Astrocyte (in vitro differentiated cells and primary cell): ENCODE results near the gene KRTAP10-2. TPM values are rescaled to one million over a fixed set of nuclear protein-coding genes. Genes with fewer than 3 reads are reported as not detected.

Experiments used
- DNase-seq: peaks from one replicate; pipeline ENCODE4 v3.0.0-alpha.2; 2010; ENCODE audit warnings: low read depth
- FAIRE-seq: peaks from 2 replicates; lab custom pipeline; 2011; peaks lifted over from hg19 to GRCh38; lab: Jason Lieb, UNC
- H2AFZ ChIP-seq: 2 replicates; pipeline ENCODE4 v1.6.0; 2012; ENCODE audit warnings: low read depth, low read length, inconsistent platforms
- H3K27ac ChIP-seq: 2 replicates; pipeline ENCODE4 v1.5.1; 2011; ENCODE audit warnings: low read depth, low read length, inconsistent platforms
- H3K27me3 ChIP-seq: 2 replicates; pipeline ENCODE4 v1.6.0; 2011; ENCODE audit warnings: low read length, inconsistent platforms; ENCODE audit not compliant: insufficient read depth
- H3K36me3 ChIP-seq: 2 replicates; pipeline ENCODE4 v1.5.1; 2011; ENCODE audit warnings: low read length, inconsistent platforms; ENCODE audit not compliant: insufficient read depth
- H3K4me1 ChIP-seq: 2 replicates; pipeline ENCODE4 v1.5.1; 2011; ENCODE audit warnings: low read length, inconsistent platforms; ENCODE audit not compliant: insufficient read depth
- H3K4me2 ChIP-seq: 2 replicates; pipeline ENCODE4 v1.6.0; 2012; ENCODE audit warnings: low read length, inconsistent platforms
- H3K4me3 ChIP-seq: 2 replicates; pipeline ENCODE4 v1.5.1; 2011; ENCODE audit warnings: low read depth, mild to moderate bottlenecking, low read length, inconsistent platforms; ENCODE audit not compliant: insufficient read depth
- H3K79me2 ChIP-seq: 2 replicates; pipeline ENCODE4 v1.6.0; 2012; ENCODE audit warnings: mild to moderate bottlenecking, low read length, inconsistent platforms; ENCODE audit not compliant: insufficient read depth
- H3K9ac ChIP-seq: 2 replicates; pipeline ENCODE4 v1.6.0; 2012; ENCODE audit warnings: mild to moderate bottlenecking, low read length, inconsistent platforms
- H3K9me3 ChIP-seq: 2 replicates; pipeline ENCODE4 v1.5.1; 2012; ENCODE audit warnings: low read depth, mild to moderate bottlenecking, low read length, inconsistent platforms; ENCODE audit not compliant: insufficient read depth
- H4K20me1 ChIP-seq: 2 replicates; pipeline ENCODE4 v1.6.0; 2012; ENCODE audit warnings: low read length, inconsistent platforms; ENCODE audit not compliant: insufficient read depth
- H3K27ac Mint-ChIP-seq: one replicate; pipeline ENCODE4 v1.8.0; 2021; ENCODE audit warnings: mild to moderate bottlenecking, mixed read lengths; ENCODE audit not compliant: unreplicated experiment
- H3K27me3 Mint-ChIP-seq: one replicate; pipeline ENCODE4 v1.8.0; 2021; ENCODE audit warnings: low read depth, mixed read lengths; ENCODE audit not compliant: unreplicated experiment
- H3K36me3 Mint-ChIP-seq: one replicate; pipeline ENCODE4 v1.8.0; 2021; ENCODE audit warnings: low read depth, mixed read lengths; ENCODE audit not compliant: unreplicated experiment
- H3K4me1 Mint-ChIP-seq: one replicate; pipeline ENCODE4 v1.8.0; 2021; ENCODE audit warnings: low read depth, mixed read lengths; ENCODE audit not compliant: unreplicated experiment
- H3K4me3 Mint-ChIP-seq: one replicate; pipeline ENCODE4 v1.8.0; 2021; ENCODE audit warnings: mild to moderate bottlenecking, moderate library complexity, mixed read lengths; ENCODE audit not compliant: unreplicated experiment
- H3K9me3 Mint-ChIP-seq: one replicate; pipeline ENCODE4 v1.8.0; 2021; ENCODE audit warnings: mild to moderate bottlenecking, mixed read lengths; ENCODE audit not compliant: unreplicated experiment
- EZH2 ChIP-seq: IDR thresholded peaks from 2 replicates; pipeline ENCODE4 v1.6.1; 2012; ENCODE audit warnings: mild to moderate bottlenecking, low read length, inconsistent platforms; ENCODE audit not compliant: insufficient read depth
- total RNA-seq: library from RNA; stranded (reverse); gene quantifications from 2 replicates; pipeline ENCODE4 v1.2.1, GENCODE V29; 2021
- TF ChIP-seq, protein P1 (sequence below): IDR thresholded peaks from 2 replicates; pipeline ENCODE4 v1.5.1; 2011; ENCODE audit warnings: low read depth, mild to moderate bottlenecking, inconsistent platforms, low read length, moderate library complexity; ENCODE audit not compliant: insufficient read depth

Gene KRTAP10-2
- total RNA-seq, 1 donor from 2014 or later = not detected

DNA sequence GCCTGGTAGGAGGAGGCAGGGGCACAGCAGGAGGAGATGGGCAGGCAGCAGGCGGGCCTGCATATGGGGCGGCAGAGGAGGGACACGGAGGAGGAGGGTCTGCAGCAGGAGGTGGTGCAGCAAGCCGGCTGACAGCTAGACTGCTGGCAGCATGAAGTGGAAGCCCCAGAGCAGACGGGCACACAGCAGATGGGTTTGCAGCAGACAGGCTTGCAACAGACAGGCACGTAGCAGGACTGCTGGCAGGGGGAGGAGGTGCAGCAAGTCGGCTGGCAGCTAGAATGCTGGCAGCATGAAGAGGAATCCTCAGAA lies 28.5 kb upstream of the KRTAP10-2 start:
- TF ChIP-seq, protein P1, sequence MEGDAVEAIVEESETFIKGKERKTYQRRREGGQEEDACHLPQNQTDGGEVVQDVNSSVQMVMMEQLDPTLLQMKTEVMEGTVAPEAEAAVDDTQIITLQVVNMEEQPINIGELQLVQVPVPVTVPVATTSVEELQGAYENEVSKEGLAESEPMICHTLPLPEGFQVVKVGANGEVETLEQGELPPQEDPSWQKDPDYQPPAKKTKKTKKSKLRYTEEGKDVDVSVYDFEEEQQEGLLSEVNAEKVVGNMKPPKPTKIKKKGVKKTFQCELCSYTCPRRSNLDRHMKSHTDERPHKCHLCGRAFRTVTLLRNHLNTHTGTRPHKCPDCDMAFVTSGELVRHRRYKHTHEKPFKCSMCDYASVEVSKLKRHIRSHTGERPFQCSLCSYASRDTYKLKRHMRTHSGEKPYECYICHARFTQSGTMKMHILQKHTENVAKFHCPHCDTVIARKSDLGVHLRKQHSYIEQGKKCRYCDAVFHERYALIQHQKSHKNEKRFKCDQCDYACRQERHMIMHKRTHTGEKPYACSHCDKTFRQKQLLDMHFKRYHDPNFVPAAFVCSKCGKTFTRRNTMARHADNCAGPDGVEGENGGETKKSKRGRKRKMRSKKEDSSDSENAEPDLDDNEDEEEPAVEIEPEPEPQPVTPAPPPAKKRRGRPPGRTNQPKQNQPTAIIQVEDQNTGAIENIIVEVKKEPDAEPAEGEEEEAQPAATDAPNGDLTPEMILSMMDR = no peak
- no peak for TF ChIP-seq EZH2
- H3K4me3 ChIP-seq = no peak overlapping the region
- DNase-seq (no peak), FAIRE-seq (no peak)
- no peaks in the 10 kb centered on the region for H3K36me3 ChIP-seq
- H3K79me2 ChIP-seq = no peaks in the 10 kb centered on the region
- H4K20me1 ChIP-seq = no peaks in the 10 kb centered on the region
- Mint-ChIP-seq H3K9me3 (peaks cover 31% of the 10 kb centered on the region), H3K27me3 (peaks cover 22% of the 10 kb centered on the region), H3K4me3 (no peak overlapping the region), H3K27ac (no peak overlapping the region), H3K36me3 (no peaks in the 10 kb centered on the region), H3K4me1 (no peaks in the 10 kb centered on the region)
- H2AFZ ChIP-seq = no peak overlapping the region
- peaks cover 10% of the 10 kb centered on the region for H3K9me3 ChIP-seq
- no peaks in the 10 kb centered on the region for H3K4me1 ChIP-seq
- H3K27ac ChIP-seq = no peak overlapping the region
- no peak overlapping the region for H3K4me2 ChIP-seq
- no peaks in the 10 kb centered on the region for H3K27me3 ChIP-seq
- H3K9ac ChIP-seq = no peak overlapping the region

DNA sequence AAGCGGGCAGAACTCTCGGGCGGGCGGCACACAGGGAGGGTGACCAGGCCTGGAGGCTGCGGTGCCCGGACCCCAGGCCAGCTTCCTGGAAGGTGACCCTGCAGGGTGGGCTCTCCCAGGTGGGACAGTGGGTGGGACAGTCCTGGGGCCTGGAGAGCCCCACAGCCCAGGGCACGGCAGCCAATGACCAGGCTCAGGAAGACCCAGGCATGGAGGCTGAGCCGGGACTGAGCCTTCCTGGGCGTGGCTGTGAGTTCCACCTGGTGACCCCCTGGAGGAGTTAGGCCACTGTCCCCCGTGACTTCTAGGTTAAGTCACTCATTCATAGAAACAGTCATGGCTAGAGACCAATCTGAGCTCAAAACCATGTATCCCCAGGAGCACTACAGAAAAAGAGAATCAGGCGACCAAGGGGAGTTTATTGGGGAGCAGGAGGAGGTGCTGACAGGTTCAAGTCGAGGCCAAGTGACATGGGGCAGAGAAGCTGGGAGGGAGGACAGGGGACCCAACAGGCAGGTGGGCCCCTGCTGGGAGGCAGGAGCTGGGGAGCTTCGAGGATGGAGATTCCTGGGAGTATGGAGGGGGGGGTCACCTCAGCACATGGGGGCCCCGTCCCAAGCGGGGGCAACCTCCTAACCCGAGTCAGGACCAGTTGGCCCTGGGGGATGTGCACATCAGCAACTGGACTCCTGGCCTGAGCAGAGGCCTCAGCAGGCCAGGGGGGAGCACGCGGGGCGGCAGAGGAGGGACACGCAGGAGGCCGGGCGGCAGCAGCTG lies 27.9 kb upstream of the KRTAP10-2 start:
- Histone ChIP-seq H3K79me2 (no peaks in the 10 kb centered on the region), H3K4me2 (no peak overlapping the region), H3K27ac (no peak overlapping the region), H3K9ac (no peak overlapping the region), H3K9me3 (peaks cover 10% of the 10 kb centered on the region), H2AFZ (no peak overlapping the region), H4K20me1 (no peaks in the 10 kb centered on the region), H3K4me3 (no peak overlapping the region), H3K4me1 (no peaks in the 10 kb centered on the region), H3K36me3 (no peaks in the 10 kb centered on the region), H3K27me3 (no peaks in the 10 kb centered on the region)
- Mint-ChIP-seq H3K4me3 (no peak overlapping the region), H3K27me3 (peaks cover 23% of the 10 kb centered on the region), H3K36me3 (no peaks in the 10 kb centered on the region), H3K9me3 (peaks cover 31% of the 10 kb centered on the region), H3K4me1 (no peaks in the 10 kb centered on the region), H3K27ac (no peak overlapping the region)
- no peak for FAIRE-seq
- no peak for DNase-seq
- TF ChIP-seq EZH2 = no peak
- TF ChIP-seq, protein P1 = no peak

DNA sequence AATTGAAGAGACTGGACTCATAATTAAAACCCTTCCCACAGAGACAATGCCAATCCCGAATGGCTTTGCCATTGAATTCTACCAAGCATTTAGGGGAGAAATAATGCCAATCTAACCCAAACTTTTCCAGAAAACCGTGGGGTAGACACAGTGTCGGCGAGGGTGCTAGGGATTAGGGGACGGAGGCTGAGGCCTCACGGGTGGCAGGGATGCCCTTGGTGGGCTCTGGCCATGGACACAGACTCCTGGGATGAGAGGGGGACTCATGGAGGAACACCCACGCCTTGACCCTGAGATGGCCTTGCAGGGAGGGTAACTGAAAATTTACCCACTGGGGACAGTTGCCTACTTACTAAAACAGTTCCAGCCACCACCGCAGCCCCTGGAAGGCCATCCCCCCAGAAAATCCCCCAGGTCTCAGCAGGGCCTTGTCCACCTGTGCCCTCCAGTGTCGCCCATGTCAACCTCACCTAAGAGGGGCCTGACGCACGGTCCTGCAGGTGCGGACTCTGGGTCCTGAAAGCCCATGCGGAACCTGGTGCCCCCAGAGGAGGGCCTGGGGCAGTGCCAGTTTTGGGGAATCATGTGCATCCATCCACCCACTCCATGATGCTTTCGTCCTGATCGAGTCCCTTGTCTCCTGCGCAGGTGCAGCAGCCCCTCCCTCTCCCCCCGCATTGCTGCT lies 27.2 kb upstream of the KRTAP10-2 start:
- DNase-seq (no peak), FAIRE-seq (no peak)
- H3K36me3 Mint-ChIP-seq = no peaks in the 10 kb centered on the region
- H2AFZ ChIP-seq = no peak overlapping the region
- H3K9me3 Mint-ChIP-seq = peaks cover 31% of the 10 kb centered on the region
- no peak overlapping the region for H3K27ac ChIP-seq
- H3K4me1 ChIP-seq = no peaks in the 10 kb centered on the region
- H3K79me2 ChIP-seq = no peaks in the 10 kb centered on the region
- H3K9ac ChIP-seq = no peak overlapping the region
- H3K36me3 ChIP-seq = no peaks in the 10 kb centered on the region
- no peak overlapping the region for H3K4me2 ChIP-seq
- H3K9me3 ChIP-seq = peaks cover 10% of the 10 kb centered on the region
- TF ChIP-seq EZH2 = no peak
- no peaks in the 10 kb centered on the region for H3K4me1 Mint-ChIP-seq
- no peaks in the 10 kb centered on the region for H3K27me3 ChIP-seq
- H3K4me3 Mint-ChIP-seq = no peak overlapping the region
- peaks cover 23% of the 10 kb centered on the region for H3K27me3 Mint-ChIP-seq
- H3K27ac Mint-ChIP-seq = no peak overlapping the region
- no peak overlapping the region for H3K4me3 ChIP-seq
- no peaks in the 10 kb centered on the region for H4K20me1 ChIP-seq
